Karpas-422 (cell line): Measurements from ENCODE around the gene DOCK7. TPM values are rescaled to one million over a fixed set of nuclear protein-coding genes. Genes with fewer than 3 reads are reported as not detected.
"Not testable (repeated sequence)": the region's sequence is repeated elsewhere in the genome, so short reads cannot be mapped to it uniquely, and the experiment has no call there.

Source experiments
- DNase-seq: peaks from one replicate; pipeline ENCODE4 v3.0.0-alpha.2; 2015
- H2AFZ ChIP-seq: fragments of 200-600 bp; sonication (generic); 2 replicates; pipeline ENCODE4 v1.6.1; 2014; ENCODE audit warnings: antibody characterized with exemption, low read length, mixed read lengths
- H3K27ac ChIP-seq: fragments of 200-600 bp; sonication (generic); 2 replicates; pipeline ENCODE4 v1.5.1; 2014; ENCODE audit warnings: mild to moderate bottlenecking, low read length, moderate library complexity
- H3K27me3 ChIP-seq: fragments of 200-600 bp; sonication (generic); 2 replicates; pipeline ENCODE4 v1.6.1; 2014; ENCODE audit warnings: low read length, mixed read lengths
- H3K36me3 ChIP-seq: fragments of 200-600 bp; sonication (generic); 2 replicates; pipeline ENCODE4 v1.6.1; 2014; ENCODE audit warnings: low read length, mixed read lengths; ENCODE audit not compliant: insufficient read depth
- H3K4me1 ChIP-seq: fragments of 200-600 bp; sonication (generic); 2 replicates; pipeline ENCODE4 v1.6.1; 2014; ENCODE audit warnings: mild to moderate bottlenecking, low read length, mixed read lengths
- H3K4me2 ChIP-seq: fragments of 200-600 bp; sonication (generic); 2 replicates; pipeline ENCODE4 v1.6.1; 2014; ENCODE audit warnings: low read length, low read depth, mild to moderate bottlenecking; ENCODE audit not compliant: poor library complexity, severe bottlenecking
- H3K4me3 ChIP-seq: fragments of 200-600 bp; sonication (generic); 2 replicates; pipeline ENCODE4 v1.5.1; 2014; ENCODE audit warnings: mild to moderate bottlenecking, antibody characterized with exemption, low read length, mixed read lengths
- H3K79me2 ChIP-seq: fragments of 200-600 bp; sonication (generic); 2 replicates; pipeline ENCODE4 v1.6.1; 2014; ENCODE audit warnings: mild to moderate bottlenecking, low read length, mixed read lengths
- H3K9ac ChIP-seq: fragments of 200-600 bp; sonication (generic); 2 replicates; pipeline ENCODE4 v1.6.0; 2014; ENCODE audit warnings: low read length
- H3K9me2 ChIP-seq: fragments of 200-600 bp; sonication (generic), shearing (Covaris generic); replicated peaks from 2 replicates; pipeline ENCODE4 v1.6.0; 2014; ENCODE audit warnings: mild to moderate bottlenecking, low read length, moderate library complexity; ENCODE audit not compliant: insufficient read depth
- H3K9me3 ChIP-seq: fragments of 300-700, 200-600 bp; sonication (generic); 2 replicates; pipeline ENCODE4 v1.6.1; 2014; ENCODE audit warnings: low read length, mixed read lengths
- H4K20me1 ChIP-seq: fragments of 200-600 bp; sonication (generic); 2 replicates; pipeline ENCODE4 v1.6.1; 2014; ENCODE audit warnings: mild to moderate bottlenecking, antibody characterized with exemption, low read length, low read depth; ENCODE audit not compliant: insufficient read depth
- total RNA-seq: library from RNA; depleted of rRNA; stranded (reverse); fragments of >200 nt; shearing (Covaris generic); gene quantifications from 2 replicates; pipeline ENCODE4 v1.2.3, GENCODE V29; 2014; ENCODE audit warnings: low replicate concordance

DOCK7 gene
- total RNA-seq, 1 experiment from 2014 or later = 0.11 TPM

GRCh38 chr1:62530516-62531154, 157.6 kb downstream of the DOCK7 start:
- Histone ChIP-seq H3K9ac (no peak overlapping the region), H3K36me3 (no peaks in the 10 kb centered on the region), H3K4me3 (no peak overlapping the region), H2AFZ (no peak overlapping the region), H3K9me3 (no peaks in the 10 kb centered on the region), H3K27ac (no peak overlapping the region), H3K27me3 (no peaks in the 10 kb centered on the region), H3K4me2 (no peak overlapping the region), H3K9me2 (no peaks in the 10 kb centered on the region), H3K79me2 (no peaks in the 10 kb centered on the region), H3K4me1 (no peaks in the 10 kb centered on the region), H4K20me1 (no peaks in the 10 kb centered on the region)
- DNase-seq = peak; percentile 82

- Histone ChIP-seq H3K9me2 (no peaks in the 10 kb centered on the region), H3K4me2 (no peak overlapping the region), H2AFZ (no peak overlapping the region), H3K9ac (no peak overlapping the region), H3K36me3 (no peaks in the 10 kb centered on the region), H3K4me3 (no peak overlapping the region), H3K79me2 (no peaks in the 10 kb centered on the region), H3K4me1 (no peaks in the 10 kb centered on the region), H4K20me1 (no peaks in the 10 kb centered on the region), H3K9me3 (no peaks in the 10 kb centered on the region), H3K27me3 (no peaks in the 10 kb centered on the region), H3K27ac (no peak overlapping the region)
- no peak for DNase-seq
Measured at GRCh38 chr1:62529227-62529626, 159.0 kb downstream of the DOCK7 start.

- no peaks in the 10 kb centered on the region for H3K9me3 ChIP-seq
- H3K79me2 ChIP-seq = no peaks in the 10 kb centered on the region
- no peaks in the 10 kb centered on the region for H3K9me2 ChIP-seq
- no peaks in the 10 kb centered on the region for H3K36me3 ChIP-seq
- H4K20me1 ChIP-seq = no peaks in the 10 kb centered on the region
- DNase-seq = no peak
- H3K27ac ChIP-seq = no peak overlapping the region
- H3K9ac ChIP-seq = no peak overlapping the region
- no peaks in the 10 kb centered on the region for H3K4me1 ChIP-seq
- H3K4me3 ChIP-seq = no peak overlapping the region
- no peaks in the 10 kb centered on the region for H3K27me3 ChIP-seq
- H3K4me2 ChIP-seq = no peak overlapping the region
- no peak overlapping the region for H2AFZ ChIP-seq
Measured at GRCh38 chr1:62528015-62528414, 160.2 kb downstream of the DOCK7 start.

- not testable (repeated sequence) for H3K4me3 ChIP-seq, H3K9me2 ChIP-seq, H3K36me3 ChIP-seq
Measured at GRCh38 chr1:62527346-62527745, 160.8 kb downstream of the DOCK7 start.

GRCh38 chr1:62523860-62524259, 164.3 kb downstream of the DOCK7 start:
- H3K9ac ChIP-seq = no peak overlapping the region
- no peak overlapping the region for H2AFZ ChIP-seq
- no peaks in the 10 kb centered on the region for H3K9me3 ChIP-seq
- H3K36me3 ChIP-seq = no peaks in the 10 kb centered on the region
- H3K27me3 ChIP-seq = no peaks in the 10 kb centered on the region
- H3K4me2 ChIP-seq = no peak overlapping the region
- no peak overlapping the region for H3K4me3 ChIP-seq
- DNase-seq = no peak
- no peak overlapping the region for H3K27ac ChIP-seq
- no peaks in the 10 kb centered on the region for H3K4me1 ChIP-seq
- H3K79me2 ChIP-seq = no peaks in the 10 kb centered on the region
- no peaks in the 10 kb centered on the region for H4K20me1 ChIP-seq
- H3K9me2 ChIP-seq = no peaks in the 10 kb centered on the region

More at GRCh38 chr1:62527346-62527745, 160.8 kb downstream of the DOCK7 start:
- not testable (repeated sequence) for H3K4me2 ChIP-seq, H3K9me3 ChIP-seq, H3K27me3 ChIP-seq, H3K9ac ChIP-seq, DNase-seq, H3K27ac ChIP-seq, H2AFZ ChIP-seq, H4K20me1 ChIP-seq, H3K4me1 ChIP-seq, H3K79me2 ChIP-seq

- no peaks in the 10 kb centered on the region for H4K20me1 ChIP-seq
- no peak overlapping the region for H3K9ac ChIP-seq
- no peak overlapping the region for H2AFZ ChIP-seq
- no peaks in the 10 kb centered on the region for H3K4me1 ChIP-seq
- no peaks in the 10 kb centered on the region for H3K9me3 ChIP-seq
- no peaks in the 10 kb centered on the region for H3K9me2 ChIP-seq
- no peaks in the 10 kb centered on the region for H3K27me3 ChIP-seq
- H3K4me3 ChIP-seq = no peak overlapping the region
- H3K4me2 ChIP-seq = no peak overlapping the region
- no peak overlapping the region for H3K27ac ChIP-seq
- H3K36me3 ChIP-seq = no peaks in the 10 kb centered on the region
- DNase-seq = no peak
- no peaks in the 10 kb centered on the region for H3K79me2 ChIP-seq
Measured at GRCh38 chr1:62516600-62516999, 171.6 kb downstream of the DOCK7 start.

GRCh38 chr1:62514746-62515423, 173.3 kb downstream of the DOCK7 start:
- DNase-seq = no peak
- Histone ChIP-seq H2AFZ (no peak overlapping the region), H3K9ac (no peak overlapping the region), H3K9me2 (no peaks in the 10 kb centered on the region), H4K20me1 (no peaks in the 10 kb centered on the region), H3K36me3 (no peaks in the 10 kb centered on the region), H3K4me1 (no peaks in the 10 kb centered on the region), H3K4me3 (no peak overlapping the region), H3K79me2 (no peaks in the 10 kb centered on the region), H3K27me3 (no peaks in the 10 kb centered on the region), H3K27ac (no peak overlapping the region), H3K9me3 (no peaks in the 10 kb centered on the region), H3K4me2 (no peak overlapping the region)

GRCh38 chr1:62513013-62513412, 175.2 kb downstream of the DOCK7 start:
- Histone ChIP-seq H3K27me3 (no peaks in the 10 kb centered on the region), H3K4me3 (no peak overlapping the region), H3K79me2 (no peaks in the 10 kb centered on the region), H3K9me2 (no peaks in the 10 kb centered on the region), H3K9ac (no peak overlapping the region), H3K9me3 (no peaks in the 10 kb centered on the region), H3K36me3 (no peaks in the 10 kb centered on the region), H3K4me1 (no peaks in the 10 kb centered on the region), H3K27ac (no peak overlapping the region), H2AFZ (no peak overlapping the region), H3K4me2 (no peak overlapping the region), H4K20me1 (no peaks in the 10 kb centered on the region)
- no peak for DNase-seq
